ENCODE results near the gene TAMALIN. TPM values are rescaled to one million over a fixed set of nuclear protein-coding genes. Genes with fewer than 3 reads are reported as not detected.
A peak's percentile ranks its signal among the peaks of the same experiment; 100 is the strongest.

TAMALIN gene
- total and polyA plus RNA-seq, 12 donors = 1.8 to 44.9 (median 14.9) TPM

DNA sequence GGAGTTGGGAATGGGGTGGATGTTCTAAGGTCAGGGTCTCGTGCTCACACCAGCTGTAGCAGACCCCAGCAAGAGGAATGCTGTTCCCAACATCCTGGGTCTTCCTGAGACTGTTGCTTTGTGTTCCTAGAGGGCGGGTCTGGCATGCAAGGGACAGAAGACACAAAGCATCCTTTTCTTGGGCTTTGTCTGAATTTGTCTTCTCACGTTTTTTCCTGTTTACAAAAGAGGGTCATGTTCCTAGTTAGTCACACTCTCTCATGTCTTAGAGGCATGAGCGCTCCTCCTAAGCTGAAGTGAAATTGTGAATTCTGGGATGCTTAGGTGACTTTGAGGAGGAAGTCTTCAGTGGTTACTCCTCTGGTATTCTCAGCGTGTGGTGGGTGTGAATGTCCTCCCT is 9.6 kb upstream of the TAMALIN start:
- no peaks in the 10 kb centered on the region for H3K9me3 ChIP-seq (replicated peaks in 1 of 3)
- no peak overlapping the region for H3K27ac ChIP-seq
- no peak for TF ChIP-seq POLR2A (IDR thresholded peaks at IDR 0.05)
- TF ChIP-seq, protein P1, sequence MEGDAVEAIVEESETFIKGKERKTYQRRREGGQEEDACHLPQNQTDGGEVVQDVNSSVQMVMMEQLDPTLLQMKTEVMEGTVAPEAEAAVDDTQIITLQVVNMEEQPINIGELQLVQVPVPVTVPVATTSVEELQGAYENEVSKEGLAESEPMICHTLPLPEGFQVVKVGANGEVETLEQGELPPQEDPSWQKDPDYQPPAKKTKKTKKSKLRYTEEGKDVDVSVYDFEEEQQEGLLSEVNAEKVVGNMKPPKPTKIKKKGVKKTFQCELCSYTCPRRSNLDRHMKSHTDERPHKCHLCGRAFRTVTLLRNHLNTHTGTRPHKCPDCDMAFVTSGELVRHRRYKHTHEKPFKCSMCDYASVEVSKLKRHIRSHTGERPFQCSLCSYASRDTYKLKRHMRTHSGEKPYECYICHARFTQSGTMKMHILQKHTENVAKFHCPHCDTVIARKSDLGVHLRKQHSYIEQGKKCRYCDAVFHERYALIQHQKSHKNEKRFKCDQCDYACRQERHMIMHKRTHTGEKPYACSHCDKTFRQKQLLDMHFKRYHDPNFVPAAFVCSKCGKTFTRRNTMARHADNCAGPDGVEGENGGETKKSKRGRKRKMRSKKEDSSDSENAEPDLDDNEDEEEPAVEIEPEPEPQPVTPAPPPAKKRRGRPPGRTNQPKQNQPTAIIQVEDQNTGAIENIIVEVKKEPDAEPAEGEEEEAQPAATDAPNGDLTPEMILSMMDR (IDR thresholded peaks at IDR 0.05) = no peak
- DNase-seq = no peak
- 84 to 87% (median 85%) methylated on average over 5 of the region's 5 CpGs for WGBS, 4 donors
- H3K36me3 ChIP-seq (replicated peaks in 1 of 2) = peaks cover 0 to 32% of the 10 kb centered on the region in 2 donors
- H3K4me3 ChIP-seq = no peak overlapping the region
- no peaks in the 10 kb centered on the region for H3K27me3 ChIP-seq
- no peaks in the 10 kb centered on the region for H3K4me1 ChIP-seq (replicated peaks in 1 of 2)
- intact Hi-C loops (cut with DNase I) = no loop called here

DNA sequence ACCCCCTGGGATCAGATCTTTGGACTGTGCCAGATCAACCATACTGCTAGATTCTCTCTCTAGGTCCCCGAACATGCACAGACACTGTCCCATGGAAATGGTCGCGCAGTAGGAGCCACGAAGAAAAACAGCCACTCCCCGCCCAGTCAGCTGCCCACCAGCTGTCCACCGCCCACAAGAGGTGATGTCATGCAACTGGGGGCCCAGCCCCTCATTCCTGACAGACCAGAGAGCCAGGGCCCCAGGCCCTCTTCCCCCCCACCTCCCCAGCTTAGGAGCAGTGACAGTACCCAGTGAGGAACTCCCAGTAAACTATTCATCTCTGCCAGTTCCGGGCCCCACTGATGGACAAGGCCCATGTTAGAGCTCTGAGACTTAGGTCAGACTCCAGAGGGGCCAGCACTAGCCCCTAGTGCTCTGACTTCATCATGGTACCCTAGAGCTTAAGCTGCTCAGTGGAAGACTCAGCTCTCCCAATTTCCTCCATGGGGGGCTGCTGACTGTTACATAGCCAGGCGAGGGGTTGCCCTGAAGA is 3.7 kb upstream of the TAMALIN start:
- 66 to 89% (median 81%) methylated on average over 1 to 8 of the region's 8 CpGs for WGBS, 4 donors
- no peak overlapping the region for H3K4me3 ChIP-seq
- no peak overlapping the region for H3K27ac ChIP-seq
- no peaks in the 10 kb centered on the region for H3K36me3 ChIP-seq (replicated peaks in 1 of 2)
- DNase-seq = no peak
- TF ChIP-seq, protein P1 (IDR thresholded peaks at IDR 0.05) = no peak
- TF ChIP-seq POLR2A (IDR thresholded peaks at IDR 0.05) = no peak
- peaks cover 0 to 12% of the 10 kb centered on the region in 2 donors for H3K4me1 ChIP-seq (replicated peaks in 1 of 2)
- intact Hi-C loops (cut with DNase I) = no loop called here
- H3K27me3 ChIP-seq = peaks cover 13% of the 10 kb centered on the region
- no peaks in the 10 kb centered on the region for H3K9me3 ChIP-seq (replicated peaks in 1 of 3)

DNA sequence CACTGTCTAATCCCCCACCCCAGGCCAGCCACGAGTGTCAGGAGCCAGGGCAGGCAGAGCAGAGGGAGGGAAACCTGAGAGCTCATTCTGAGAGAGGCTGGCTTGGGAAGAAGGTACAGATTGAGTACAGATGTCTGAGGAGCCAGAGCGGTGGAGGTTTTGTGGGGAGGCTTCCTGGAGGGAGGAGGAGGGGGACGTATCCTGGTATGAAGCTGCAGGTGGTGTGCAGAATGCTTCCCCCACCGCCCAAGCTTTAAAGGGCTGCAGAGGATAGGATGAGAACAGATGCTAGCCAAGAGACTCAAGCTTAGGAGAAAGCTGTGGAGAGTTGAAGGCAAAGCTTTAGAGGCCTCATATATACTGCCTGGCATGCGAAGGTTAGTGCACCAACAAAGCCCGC is 3.2 kb upstream of the TAMALIN start:
- Histone ChIP-seq H3K4me3 (no peak overlapping the region), H3K36me3 (replicated peaks in 1 of 2) (no peaks in the 10 kb centered on the region), H3K27ac (no peak overlapping the region), H3K27me3 (peaks cover 13% of the 10 kb centered on the region), H3K4me1 (replicated peaks in 1 of 2) (peaks cover 0 to 12% of the 10 kb centered on the region in 2 donors), H3K9me3 (replicated peaks in 1 of 3) (no peaks in the 10 kb centered on the region)
- intact Hi-C loops (cut with DNase I) = no loop called here
- WGBS, 4 donors = 74 to 83% (median 78%) methylated on average over 6 of the region's 6 CpGs
- no peak for DNase-seq
- TF ChIP-seq, protein P1 (IDR thresholded peaks at IDR 0.05) = no peak
- TF ChIP-seq POLR2A (IDR thresholded peaks at IDR 0.05) = no peak

DNA sequence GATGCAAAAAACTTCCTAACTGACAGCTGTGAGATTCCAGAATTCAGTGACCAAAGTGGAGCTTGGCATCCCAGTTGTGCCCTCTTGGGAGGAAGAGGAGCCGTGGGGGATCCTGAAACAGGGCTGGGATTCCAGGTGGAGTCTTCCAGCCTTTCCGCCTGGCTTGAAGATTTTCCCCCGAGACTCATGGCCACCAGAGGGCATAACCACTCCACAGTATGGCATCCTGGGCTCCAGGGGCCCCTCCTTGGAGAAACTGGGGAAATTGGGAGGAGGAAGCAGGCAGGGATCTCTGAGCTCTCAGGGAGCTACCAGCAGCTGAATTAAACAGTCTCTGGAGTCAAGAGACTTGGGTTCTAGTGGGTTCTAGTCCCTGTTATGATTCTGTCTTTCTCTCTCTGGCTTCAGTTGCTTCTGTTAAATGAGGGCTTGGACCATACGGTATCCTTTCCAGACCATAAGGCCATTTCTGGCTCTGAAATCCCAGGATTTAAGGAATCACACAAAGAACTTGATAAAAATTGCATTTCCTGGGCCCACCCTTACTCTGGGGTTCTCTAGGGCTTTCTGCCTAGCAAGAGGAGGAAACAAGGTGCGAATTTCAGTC is 2.6 kb upstream of the TAMALIN start:
- H3K36me3 ChIP-seq (replicated peaks in 1 of 2) = no peaks in the 10 kb centered on the region
- TF ChIP-seq POLR2A (IDR thresholded peaks at IDR 0.05) = no peak
- TF ChIP-seq, protein P1 (IDR thresholded peaks at IDR 0.05) = peak; percentile 48 to 81 (median 67)
- no peak overlapping the region for H3K27ac ChIP-seq
- peaks cover 0 to 12% of the 10 kb centered on the region in 2 donors for H3K4me1 ChIP-seq (replicated peaks in 1 of 2)
- H3K9me3 ChIP-seq (replicated peaks in 1 of 3) = no peaks in the 10 kb centered on the region
- intact Hi-C loops (cut with DNase I) = no loop called here
- H3K27me3 ChIP-seq = peaks cover 13% of the 10 kb centered on the region
- DNase-seq = peak; percentile 48 to 83 (median 71)
- no peak overlapping the region for H3K4me3 ChIP-seq
- WGBS, 4 donors = 50 to 57% (median 55%) methylated on average over 5 of the region's 5 CpGs

All from adrenal gland (tissue), 12 donors.